IPS DF 4.7 (cell line): ENCODE measurements around the gene C1R.
"Not testable (repeated sequence)": the region's sequence is repeated elsewhere in the genome, so short reads cannot be mapped to it uniquely, and the experiment has no call there.

ENCODE experiments used
- DNase-seq: peaks from one replicate; pipeline ENCODE4 v3.0.0-alpha.2; 2013; ENCODE audit warnings: low spot score; ENCODE audit errors: extremely low read depth

The C1R gene

GRCh38 chr12:7120166-7120565 lies 27.9 kb upstream of the C1R start:
- DNase-seq, result no peak

DNA sequence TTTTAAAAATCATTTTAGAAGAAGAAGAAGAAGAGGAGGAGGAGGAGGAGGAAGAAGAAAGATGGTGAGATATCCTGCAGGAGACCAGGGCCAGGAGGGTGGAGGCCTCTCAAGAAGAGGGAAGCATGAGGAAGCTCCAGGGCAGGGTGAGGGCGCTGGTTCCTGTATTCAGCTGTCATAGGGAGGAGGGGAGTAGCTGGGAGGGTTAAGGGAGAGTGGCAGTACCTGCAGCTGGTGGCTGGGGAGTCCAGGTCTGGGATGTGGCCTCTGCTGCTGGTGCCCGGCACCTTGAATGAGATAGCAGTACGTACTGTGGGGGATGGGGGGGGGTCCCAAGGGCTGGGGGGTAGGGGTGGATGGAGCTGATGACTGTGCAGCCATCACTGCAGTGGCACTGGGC lies 26.6 kb upstream of the C1R start:
- DNase-seq, result no peak

GRCh38 chr12:7117670-7118069 lies 25.4 kb upstream of the C1R start:
- DNase-seq, result no peak

DNA sequence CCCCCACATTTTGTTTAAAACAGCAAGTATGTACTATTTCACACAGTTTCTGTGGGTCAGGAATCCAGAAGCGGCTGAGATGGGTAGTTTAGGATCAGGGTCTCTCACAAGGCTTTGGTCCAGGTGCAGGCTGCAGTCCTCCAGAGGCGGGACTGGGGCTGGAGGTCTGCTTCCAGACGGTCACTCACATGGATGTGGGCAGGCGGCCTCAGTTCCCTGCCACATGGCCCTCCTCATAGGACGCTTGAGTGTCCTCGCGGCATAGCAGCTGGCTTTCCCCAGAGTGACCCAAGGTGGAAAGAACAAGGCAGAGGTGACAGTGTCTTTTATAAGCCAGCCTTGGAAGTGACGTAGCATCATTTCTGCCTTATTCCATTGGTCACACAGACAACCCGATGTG lies 24.7 kb upstream of the C1R start:
- no peak for DNase-seq

DNA sequence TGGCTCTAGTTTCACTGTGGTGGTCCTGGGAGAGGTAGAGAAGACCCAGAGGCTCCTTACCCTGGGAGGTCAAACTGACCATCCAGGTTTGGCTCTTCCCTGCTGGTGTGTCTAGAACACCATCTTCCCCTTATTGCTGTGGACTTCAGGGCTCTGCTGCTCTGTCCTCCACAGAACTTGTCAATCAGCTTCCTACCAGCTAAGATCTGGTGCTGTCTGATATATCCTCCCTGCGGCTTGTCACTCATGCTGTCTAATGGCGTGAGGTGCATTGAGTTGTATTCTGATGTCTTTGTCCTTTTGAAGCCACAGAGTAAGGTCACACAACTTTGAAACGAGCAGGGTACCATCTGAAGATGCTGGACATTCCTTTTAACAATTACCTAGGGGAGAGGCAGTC lies 24.0 kb upstream of the C1R start:
- no peak for DNase-seq

DNA sequence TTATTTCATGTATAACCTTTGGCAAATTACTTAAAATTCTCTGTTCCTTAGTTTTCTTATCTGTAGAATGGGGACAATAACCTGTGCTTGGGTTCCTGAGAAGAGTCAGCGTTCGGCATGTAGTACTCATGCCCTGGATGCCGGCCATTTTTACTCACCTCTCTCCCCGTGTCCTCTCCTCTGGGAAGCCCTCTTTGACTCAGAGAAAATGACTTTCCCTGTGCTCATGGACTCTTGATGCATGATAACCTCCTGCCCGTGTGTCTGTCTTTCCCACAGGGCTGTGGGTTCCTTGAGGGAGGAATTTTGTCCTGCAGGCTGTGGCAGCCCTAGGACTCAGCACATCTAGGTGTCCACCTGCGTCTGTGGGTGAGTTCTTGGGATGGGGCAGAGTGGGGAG lies 22.6 kb upstream of the C1R start:
- no peak for DNase-seq

DNA sequence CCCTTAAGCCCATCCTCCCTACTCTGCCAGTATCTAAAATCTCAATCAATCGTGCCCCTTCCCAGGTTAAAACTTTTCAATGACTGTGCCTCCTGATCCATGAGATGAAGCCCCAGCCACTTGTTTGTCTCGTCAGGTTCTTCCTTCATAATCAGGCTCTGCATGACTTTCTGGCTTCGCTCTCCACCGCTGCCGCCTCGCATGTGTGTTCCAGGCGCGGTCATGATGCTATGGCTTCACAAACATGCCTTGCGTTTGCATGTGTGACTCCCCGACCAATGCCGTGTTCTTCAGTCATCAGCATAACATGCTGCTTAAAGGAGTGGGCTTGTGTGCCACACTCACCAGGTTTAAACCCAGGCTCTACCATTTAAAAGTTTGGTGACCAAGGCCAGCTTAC lies 21.8 kb upstream of the C1R start:
- no peak for DNase-seq

GRCh38 chr12:7113389-7113871 lies 21.2 kb upstream of the C1R start:
- no peak for DNase-seq

DNA sequence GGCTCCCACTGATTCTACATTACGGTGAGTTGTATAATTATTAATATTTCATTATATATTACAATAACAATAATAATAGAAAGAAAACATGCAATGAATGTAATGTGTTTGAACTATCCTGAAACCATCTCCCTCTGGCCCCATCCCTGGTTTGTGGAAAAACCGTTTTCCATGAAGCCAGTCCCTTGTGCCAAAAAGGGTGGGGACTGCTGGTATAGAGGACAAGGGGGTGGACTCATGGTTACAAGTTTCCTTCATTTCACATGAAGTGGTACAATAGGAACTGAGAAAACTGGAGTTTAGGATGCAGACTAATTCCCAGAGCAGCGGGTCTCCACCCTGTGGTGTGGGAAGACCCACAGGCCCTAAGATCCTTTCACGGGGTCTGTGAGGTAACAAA lies 19.8 kb upstream of the C1R start:
- no peak for DNase-seq

DNA sequence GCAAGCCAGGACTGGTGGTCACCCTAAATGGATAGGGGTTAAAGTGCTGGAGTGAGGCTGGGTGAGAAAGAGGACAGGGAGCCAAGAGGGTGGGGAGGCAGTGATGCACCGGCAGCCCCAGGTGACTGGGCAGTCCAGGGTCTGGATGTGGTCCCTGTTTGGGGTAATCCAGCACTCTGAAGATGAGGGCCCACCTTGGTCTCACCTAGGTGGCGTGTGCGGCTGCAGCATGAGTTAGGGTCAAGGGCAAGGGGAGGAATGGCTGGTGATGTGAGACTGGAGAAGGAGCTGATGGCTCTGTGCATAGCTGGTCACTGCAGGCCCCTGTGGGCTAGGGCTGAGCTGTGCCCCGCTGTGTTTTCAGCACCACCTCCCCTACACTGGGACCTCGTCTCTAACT lies 18.4 kb upstream of the C1R start:
- no peak for DNase-seq

GRCh38 chr12:7109572-7109920 lies 17.3 kb upstream of the C1R start:
- DNase-seq, result no peak

- DNase-seq, result no peak
Observed at GRCh38 chr12:7108796-7109571, 16.7 kb upstream of the C1R start, which contains the start of gene C1RL. Gene C1RL, minus strand, starts transcription at chr12:7109214. Its CDS starts 34 bp downstream, at chr12:7109180.

- no peak for DNase-seq
Observed at GRCh38 chr12:7108003-7108795, 16.0 kb upstream of the C1R start.

DNA sequence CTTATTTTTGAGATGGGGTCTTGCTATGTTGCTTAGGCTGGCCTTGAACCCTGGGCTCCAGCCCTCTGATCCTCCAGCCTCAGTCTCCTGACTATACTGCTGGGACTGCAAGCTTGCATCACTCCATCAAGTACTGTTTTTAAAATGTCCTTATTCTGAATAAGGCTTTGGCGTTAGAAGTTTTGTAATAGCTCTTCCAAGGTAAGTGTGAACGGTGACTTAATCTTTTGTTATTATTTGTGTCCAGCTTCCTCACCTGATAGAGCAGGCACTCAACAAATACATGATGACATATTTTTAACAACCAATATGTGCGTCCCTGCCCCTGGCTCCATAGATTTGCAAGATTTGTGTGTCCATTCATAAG lies 15.4 kb upstream of the C1R start:
- DNase-seq, result no peak

DNA sequence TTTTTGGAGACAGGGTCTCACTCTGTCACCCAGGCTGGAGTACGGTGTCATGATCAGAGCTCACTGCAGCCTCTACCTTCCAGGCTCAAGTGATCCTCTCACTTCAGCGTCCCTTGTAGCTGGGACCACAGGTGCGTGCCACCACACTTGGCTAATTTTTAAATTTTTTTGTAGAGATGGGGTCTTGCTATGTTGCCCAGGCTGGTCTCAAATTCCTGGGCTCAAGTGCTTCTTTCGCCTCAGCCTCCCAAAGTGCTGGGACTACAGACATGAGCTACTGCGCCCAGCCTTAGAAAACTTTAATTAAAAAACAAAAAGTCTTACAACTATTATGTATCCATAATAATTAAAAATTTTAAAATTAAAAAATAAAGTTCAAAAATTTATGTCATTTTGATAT lies 14.9 kb upstream of the C1R start:
- not testable (repeated sequence) for DNase-seq

DNA sequence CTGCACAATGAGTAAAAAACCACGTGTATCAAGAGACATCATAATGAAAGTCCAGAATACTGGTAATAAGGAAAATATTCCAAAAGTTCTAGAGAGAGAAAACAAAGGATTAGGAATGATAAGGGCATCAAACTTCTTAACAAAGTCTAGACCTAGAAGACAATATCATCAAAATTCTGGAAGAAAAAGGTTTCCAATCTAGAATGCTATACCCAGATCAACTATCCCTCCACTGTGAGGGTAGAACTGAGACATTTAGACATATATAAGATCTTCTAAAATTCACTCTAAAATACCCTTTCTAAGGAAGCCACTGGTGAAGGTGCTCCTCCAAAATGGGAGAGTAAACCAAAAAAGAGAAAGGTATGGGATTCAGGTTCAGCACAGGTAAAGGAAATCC lies 13.8 kb upstream of the C1R start:
- DNase-seq, result no peak

DNA sequence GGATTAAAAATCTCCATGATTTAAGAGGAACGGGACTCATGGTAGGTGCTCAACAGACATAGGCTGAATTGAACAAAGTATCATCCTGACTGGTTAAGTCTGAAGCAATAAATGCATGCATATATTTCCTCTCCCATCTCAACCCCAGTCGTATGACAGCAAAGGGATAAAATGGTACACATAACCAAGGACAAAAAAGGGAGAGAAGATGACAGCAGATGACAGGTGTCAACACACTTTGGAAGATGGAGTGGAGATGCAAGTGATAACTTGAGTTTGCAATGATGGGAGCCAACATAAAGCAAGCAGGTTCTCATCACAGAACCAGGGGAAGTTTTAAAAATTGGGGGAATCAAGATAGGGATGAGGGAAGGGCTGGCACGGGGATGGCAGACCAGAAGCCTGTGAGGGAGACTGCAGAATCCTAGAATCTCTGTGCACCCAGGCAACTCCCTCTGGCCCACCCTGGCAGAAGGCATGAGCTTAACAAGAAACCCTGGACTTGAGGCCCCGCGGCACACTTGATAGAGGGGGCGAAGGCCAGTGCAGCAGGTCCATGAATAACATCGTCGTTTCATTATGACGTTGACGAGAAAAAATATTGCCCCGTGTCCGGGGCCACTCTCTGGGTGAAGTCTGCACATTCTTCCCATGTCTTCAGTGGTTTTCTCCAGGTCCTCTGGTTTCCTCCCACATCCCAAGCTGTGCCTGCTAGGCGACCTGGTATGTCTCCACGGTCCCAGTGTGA lies 11.8 kb upstream of the C1R start:
- DNase-seq, result no peak

- DNase-seq, result no peak
Observed at GRCh38 chr12:7102582-7102981, 10.3 kb upstream of the C1R start.

DNA sequence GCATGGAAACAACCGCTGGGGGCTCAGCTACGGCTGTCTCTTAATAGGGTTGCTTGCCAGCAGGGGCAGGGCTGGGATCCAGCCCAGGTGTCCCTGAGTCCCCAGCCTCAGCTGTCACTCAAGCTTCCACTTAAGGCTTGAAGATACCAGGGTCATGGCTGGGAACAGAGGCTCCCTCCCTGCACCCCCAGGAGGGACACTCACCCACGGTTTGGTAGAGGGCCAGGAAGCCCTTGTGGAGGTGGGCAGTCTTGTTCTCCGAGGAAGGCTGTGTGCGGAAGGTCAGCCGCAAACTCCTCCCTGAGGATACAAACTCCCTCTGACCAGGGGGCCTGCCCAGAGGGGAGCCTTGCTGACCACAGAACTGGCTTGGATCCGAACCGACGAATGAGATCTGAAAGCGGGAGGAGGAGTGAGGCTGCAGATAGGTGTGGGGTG lies 9.5 kb upstream of the C1R start:
- DNase-seq, result no peak

DNA sequence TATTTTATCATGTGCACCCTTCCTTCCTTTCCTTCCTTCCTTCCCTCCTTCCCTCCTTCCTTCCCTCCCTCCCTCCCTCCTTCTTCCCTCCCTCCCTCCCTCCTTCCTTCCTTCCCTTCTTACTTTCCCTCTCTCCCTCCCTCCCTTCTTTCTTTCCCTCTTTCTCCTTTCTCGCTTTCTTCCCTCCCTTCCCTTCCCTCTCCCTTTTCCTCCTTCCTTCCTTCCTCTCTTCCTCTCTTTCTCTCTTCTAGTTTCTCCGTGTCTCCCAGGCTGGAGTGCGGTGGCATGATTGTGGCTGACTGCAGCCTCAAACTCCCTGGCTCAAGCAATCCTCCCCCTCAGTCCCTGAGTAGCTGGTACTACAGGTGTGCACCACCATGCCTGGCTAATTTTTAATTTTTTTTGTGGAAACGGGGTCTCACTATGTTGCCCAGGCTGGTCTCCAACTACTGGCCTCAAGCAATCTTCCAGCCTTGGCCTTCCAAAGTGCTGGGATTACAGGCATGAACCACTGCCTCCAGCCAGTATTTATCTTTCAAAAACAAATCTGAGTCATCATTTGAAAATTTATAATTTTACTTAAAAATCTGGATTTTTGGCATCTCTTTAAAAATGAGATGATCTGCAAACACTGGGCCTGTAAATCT lies 8.9 kb upstream of the C1R start:
- DNase-seq, result no peak

GRCh38 chr12:7100239-7100638 lies 8.0 kb upstream of the C1R start:
- no peak for DNase-seq
